GM19025 (cell line): ENCODE data around the gene CMA1.
"Not testable (repeated sequence)": the region's sequence is repeated elsewhere in the genome, so short reads cannot be mapped to it uniquely, and the experiment has no call there.

Experiments used
- ATAC-seq: cut with Tn5 transposase; IDR thresholded peaks from one replicate; pipeline ENCODE4 v1.9.1; 2021; ENCODE audit warnings: mild to moderate bottlenecking, low read depth, moderate library complexity; ENCODE audit not compliant: unreplicated experiment

The CMA1 gene

GRCh38 chr14:24508155-24508840, at the start of gene CMA1:
CMA1 (minus strand) TSS chr14:24508265; CDS start chr14:24508235, 30 bp downstream.
- ATAC-seq = peak; percentile 61

GRCh38 chr14:24556756-24557155, 48.7 kb upstream of the CMA1 start:
- ATAC-seq = no peak

- ATAC-seq = not testable (repeated sequence)
Measured at GRCh38 chr14:24549064-24549463, 41.0 kb upstream of the CMA1 start.

GRCh38 chr14:24542346-24542936, 34.4 kb upstream of the CMA1 start:
- no peak for ATAC-seq

GRCh38 chr14:24535737-24536136, 27.7 kb upstream of the CMA1 start:
- no peak for ATAC-seq

- ATAC-seq = no peak
Measured at GRCh38 chr14:24534286-24534685, 26.2 kb upstream of the CMA1 start.

GRCh38 chr14:24525877-24526620, 18.0 kb upstream of the CMA1 start:
- not testable (repeated sequence) for ATAC-seq

- ATAC-seq = no peak
Measured at GRCh38 chr14:24518851-24519250, 10.8 kb upstream of the CMA1 start.

GRCh38 chr14:24514209-24514608, 6.1 kb upstream of the CMA1 start:
- ATAC-seq = no peak

- ATAC-seq = no peak
Measured at GRCh38 chr14:24513009-24513408, 4.9 kb upstream of the CMA1 start.

GRCh38 chr14:24506443-24506842, 1.6 kb downstream of the CMA1 start:
- no peak for ATAC-seq

- ATAC-seq = no peak
Measured at GRCh38 chr14:24504425-24504950, 3.6 kb downstream of the CMA1 start.

GRCh38 chr14:24491586-24492408, 16.3 kb downstream of the CMA1 start:
- not testable (repeated sequence) for ATAC-seq

GRCh38 chr14:24483604-24484252, 24.3 kb downstream of the CMA1 start:
- ATAC-seq = no peak

GRCh38 chr14:24482699-24483303, 25.3 kb downstream of the CMA1 start:
- not testable (repeated sequence) for ATAC-seq

- peak; percentile 71 for ATAC-seq
Measured at GRCh38 chr14:24481622-24482324, 26.3 kb downstream of the CMA1 start.

- ATAC-seq = not testable (repeated sequence)
Measured at GRCh38 chr14:24479999-24480398, 28.1 kb downstream of the CMA1 start.

GRCh38 chr14:24475261-24475660, 32.8 kb downstream of the CMA1 start:
- no peak for ATAC-seq

- no peak for ATAC-seq
Measured at GRCh38 chr14:24473211-24473610, 34.9 kb downstream of the CMA1 start.
